Measurements from ENCODE around the gene KBTBD8.

The KBTBD8 gene

DNA sequence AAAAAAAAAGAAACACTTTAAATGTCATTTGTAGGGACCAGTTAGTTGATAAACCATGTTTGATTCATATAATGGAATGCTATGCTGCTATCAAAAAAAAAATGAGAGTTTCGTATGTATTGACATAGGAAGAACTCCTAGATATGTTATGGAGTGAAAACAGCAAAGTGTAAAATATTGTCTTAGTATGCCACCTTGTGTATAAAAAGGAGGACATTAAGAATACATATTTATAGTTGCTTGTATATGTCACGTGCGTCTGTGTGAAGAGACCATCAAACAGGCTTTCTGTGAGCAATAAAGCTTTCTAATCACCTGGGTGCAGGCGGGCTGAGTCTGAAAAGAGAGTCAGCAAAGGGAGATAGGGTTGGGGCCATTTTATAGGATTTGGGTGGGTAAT, 39.5 kb downstream of the KBTBD8 start:
- no peak for DNase-seq (ENCODE audit: low spot score)

GRCh38 chr3:67044295-67044694, 46.2 kb downstream of the KBTBD8 start:
- no peak for DNase-seq (ENCODE audit: low spot score)

- no peak for DNase-seq (ENCODE audit: low spot score)
These were observed 46.8 kb downstream of the KBTBD8 start for GRCh38 chr3:67044955-67045354.

GRCh38 chr3:67045711-67046465, 47.8 kb downstream of the KBTBD8 start:
- DNase-seq (ENCODE audit: low spot score) = no peak

DNA sequence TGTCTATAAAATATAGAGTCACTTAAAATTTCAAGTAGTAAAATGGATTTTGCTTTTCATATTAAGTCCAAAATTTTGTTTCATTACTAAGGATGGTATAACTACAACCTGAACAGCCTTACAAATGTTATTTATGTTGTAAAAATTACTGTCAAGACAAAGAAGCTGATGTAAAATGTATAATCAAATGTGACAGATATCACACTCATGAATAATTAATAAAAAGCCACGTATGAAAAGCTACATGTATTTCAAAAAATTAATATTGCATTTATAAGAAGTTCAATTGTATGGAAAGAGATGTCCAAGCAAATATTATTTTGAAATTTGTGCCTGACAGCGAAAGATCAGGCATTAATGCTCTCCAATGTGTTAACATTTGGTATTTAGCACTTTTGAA, 48.9 kb downstream of the KBTBD8 start:
- no peak for DNase-seq (ENCODE audit: low spot score)

GRCh38 chr3:67048067-67048714, 50.1 kb downstream of the KBTBD8 start:
- DNase-seq (ENCODE audit: low spot score) = no peak

- DNase-seq (ENCODE audit: low spot score) = no peak
These were observed 50.6 kb downstream of the KBTBD8 start for GRCh38 chr3:67048715-67049074.

DNA sequence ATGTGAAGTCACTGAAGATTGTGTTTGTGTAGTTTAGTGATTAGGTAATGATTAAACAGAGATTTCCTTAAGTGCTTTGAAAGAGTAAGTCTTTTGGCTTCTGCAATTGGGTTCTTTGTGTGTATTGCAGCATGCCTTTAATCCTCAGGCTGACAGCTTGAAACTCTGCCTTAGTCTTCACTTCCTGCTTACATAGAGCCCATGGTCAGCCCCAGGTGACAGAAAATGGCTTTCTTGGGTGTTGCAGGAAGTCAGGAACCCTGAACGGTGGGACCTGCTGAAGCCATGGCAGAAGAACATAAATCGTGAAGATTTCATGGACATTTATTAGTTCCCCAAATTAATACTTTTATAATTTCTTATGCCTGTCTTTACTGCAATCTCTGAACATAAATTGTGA, 61.3 kb downstream of the KBTBD8 start:
- no peak for DNase-seq (ENCODE audit: low spot score)
